NCI-H1436 treated with DMSO at 0.1 percent for 48 hours (cell line): Measurements from ENCODE around the gene TMEM62.
A peak's percentile ranks its signal among the peaks of the same experiment; 100 is the strongest.
"Not testable (repeated sequence)": the region's sequence is repeated elsewhere in the genome, so short reads cannot be mapped to it uniquely, and the experiment has no call there.

ENCODE experiments used
- DNase-seq: peaks from one replicate; lab custom pipeline; 2025; lab: John Stamatoyannopoulos, UW

Gene TMEM62

GRCh38 chr15:43177147-43177546 lies 43.8 kb downstream of the TMEM62 start:
- DNase-seq = not testable (repeated sequence)

- DNase-seq = no peak
Observed at GRCh38 chr15:43183270-43183669, 49.9 kb downstream of the TMEM62 start.

- DNase-seq = no peak
Observed at GRCh38 chr15:43184407-43185124, 51.2 kb downstream of the TMEM62 start.

GRCh38 chr15:43185157-43186002 lies 52.0 kb downstream of the TMEM62 start, which contains the start of gene CCNDBP1:
TSS of gene CCNDBP1 (plus strand) at chr15:43185403. CDS start at chr15:43185499, 96 bp downstream.
- peak; percentile 19 for DNase-seq

GRCh38 chr15:43186003-43186353 lies 52.6 kb downstream of the TMEM62 start:
- DNase-seq = no peak

- DNase-seq = no peak
Observed at GRCh38 chr15:43187544-43188155, 54.3 kb downstream of the TMEM62 start.

- no peak for DNase-seq
Observed at GRCh38 chr15:43189296-43189695, 55.9 kb downstream of the TMEM62 start.

GRCh38 chr15:43190178-43190577 lies 56.8 kb downstream of the TMEM62 start:
- no peak for DNase-seq

GRCh38 chr15:43193710-43194109 lies 60.3 kb downstream of the TMEM62 start:
- DNase-seq = no peak

GRCh38 chr15:43194795-43195194 lies 61.4 kb downstream of the TMEM62 start:
- DNase-seq = no peak

- no peak for DNase-seq
Observed at GRCh38 chr15:43196760-43197548, 63.6 kb downstream of the TMEM62 start.

- DNase-seq = not testable (repeated sequence)
Observed at GRCh38 chr15:43197773-43198172, 64.4 kb downstream of the TMEM62 start.

- not testable (repeated sequence) for DNase-seq
Observed at GRCh38 chr15:43198556-43198955, 65.2 kb downstream of the TMEM62 start.

GRCh38 chr15:43198992-43199391 lies 65.6 kb downstream of the TMEM62 start:
- no peak for DNase-seq

GRCh38 chr15:43199945-43200488 lies 66.6 kb downstream of the TMEM62 start:
- no peak for DNase-seq

GRCh38 chr15:43204016-43204901 lies 70.9 kb downstream of the TMEM62 start:
- no peak for DNase-seq

GRCh38 chr15:43206054-43206453 lies 72.7 kb downstream of the TMEM62 start:
- DNase-seq = no peak

- DNase-seq = no peak
Observed at GRCh38 chr15:43207024-43207423, 73.6 kb downstream of the TMEM62 start.

- DNase-seq = no peak
Observed at GRCh38 chr15:43208052-43209002, 74.9 kb downstream of the TMEM62 start.
